Astrocyte of the spinal cord (primary cell): ENCODE measurements around the gene CCDC91.
A peak's percentile ranks its signal among the peaks of the same experiment; 100 is the strongest.
"Not testable (repeated sequence)": the region's sequence is repeated elsewhere in the genome, so short reads cannot be mapped to it uniquely, and the experiment has no call there.

Source experiments
- DNase-seq: peaks from one replicate; pipeline ENCODE4 v3.0.0; 2011; ENCODE audit warnings: low read depth, low spot score
- H3K4me3 ChIP-seq: 2 replicates; pipeline ENCODE4 v1.5.1; 2011; ENCODE audit warnings: low read depth, mild to moderate bottlenecking, low read length, moderate library complexity
- CTCF ChIP-seq: IDR thresholded peaks from 2 replicates; pipeline ENCODE4 v1.5.1; 2012; ENCODE audit warnings: low read depth, mild to moderate bottlenecking, low read length, inconsistent platforms
- in situ Hi-C: cut with HindIII; loops from 2 replicates; pipeline ENCODE4 v1.10.0; 2017; ENCODE audit warnings: low sequenced_read_pairs

CCDC91 gene

GRCh38 chr12:28258998-28259397, 68.7 kb downstream of the CCDC91 start:
- TF ChIP-seq CTCF, result no peak
- H3K4me3 ChIP-seq, result no peak overlapping the region
- in situ Hi-C loops, result no loop called here
- DNase-seq, result peak; percentile 23

DNA sequence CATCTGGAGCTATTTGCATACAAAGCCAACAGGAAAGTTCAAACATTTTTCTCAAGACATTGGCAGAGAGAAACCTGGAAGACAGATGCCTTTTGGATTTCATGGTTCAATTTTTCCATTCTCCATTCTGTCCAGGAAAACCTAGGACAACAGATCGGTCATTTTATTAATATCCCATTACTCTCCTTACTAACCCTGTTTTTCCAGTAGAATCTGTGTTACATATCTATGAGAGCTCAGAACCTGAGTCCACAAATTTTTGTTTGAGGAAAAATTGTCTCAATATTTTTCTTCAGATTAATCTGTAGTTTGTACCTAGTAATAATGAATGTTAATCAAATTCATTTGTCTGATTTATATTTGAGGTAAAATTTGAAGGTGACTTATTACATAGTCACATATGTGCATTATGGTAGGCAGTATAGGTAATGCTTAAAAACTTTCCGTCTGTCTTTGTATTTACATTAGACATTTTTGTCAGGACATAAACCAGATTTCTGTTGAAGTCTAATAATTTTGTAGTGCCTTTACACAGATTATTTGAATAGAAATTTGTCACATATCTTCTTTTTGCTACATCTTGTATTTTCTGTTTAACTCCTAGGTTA, 75.3 kb downstream of the CCDC91 start:
- no peak for DNase-seq
- in situ Hi-C loops, result no loop called here
- TF ChIP-seq CTCF, result no peak
- H3K4me3 ChIP-seq, result no peak overlapping the region

DNA sequence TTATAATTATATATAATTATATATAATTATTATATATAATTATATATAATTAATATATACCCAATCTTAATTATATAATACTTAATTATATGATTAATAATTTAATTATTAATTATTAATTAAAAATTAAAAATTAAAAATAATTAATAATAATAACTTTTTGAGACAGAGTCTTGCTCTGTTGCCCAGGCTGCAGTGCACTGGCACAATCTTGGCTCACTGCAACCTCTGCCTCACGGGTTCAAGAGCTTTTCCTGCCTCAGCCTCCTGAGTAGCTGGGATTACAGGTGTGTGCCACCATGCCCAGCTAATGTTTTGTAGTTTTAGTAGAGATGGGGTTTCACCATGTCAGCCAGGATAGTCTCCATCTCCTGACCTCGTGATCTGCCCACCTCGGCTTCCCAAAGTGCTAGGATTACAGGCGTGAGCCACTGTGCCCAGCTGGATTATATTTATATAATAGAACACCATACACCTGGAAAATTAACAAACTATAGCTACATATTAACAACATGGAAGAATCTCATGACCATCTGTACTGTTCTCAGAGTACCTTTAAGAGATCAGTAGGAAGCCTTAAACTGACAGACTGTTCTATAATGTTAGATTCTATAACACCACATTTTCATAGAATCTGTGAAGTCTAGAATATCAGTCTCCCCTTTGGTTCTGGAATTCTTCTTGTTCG, 77.8 kb downstream of the CCDC91 start:
- DNase-seq, H3K4me3 ChIP-seq, in situ Hi-C loops: not testable (repeated sequence)

GRCh38 chr12:28268608-28269229, 78.5 kb downstream of the CCDC91 start:
- DNase-seq, result no peak
- TF ChIP-seq CTCF, result no peak
- in situ Hi-C loops, result no loop called here
- H3K4me3 ChIP-seq, result no peak overlapping the region

DNA sequence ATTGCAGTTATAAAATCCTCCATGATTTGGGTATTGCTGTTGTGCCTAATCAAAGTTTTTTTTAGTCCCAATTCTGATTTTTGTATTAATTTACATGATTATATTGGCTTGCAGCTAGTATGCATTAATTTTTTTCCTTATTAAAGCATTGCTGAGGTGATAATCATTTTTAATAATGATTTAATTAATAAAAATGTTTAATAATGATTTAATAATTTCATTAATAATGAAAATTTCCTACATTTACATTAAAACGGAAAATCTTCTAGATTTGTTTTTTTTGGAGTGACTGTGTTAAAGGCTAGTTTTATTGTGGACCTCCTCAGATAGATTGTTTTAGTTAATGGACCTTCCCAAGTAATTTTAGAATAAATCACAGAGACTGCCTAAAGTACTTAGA, 79.6 kb downstream of the CCDC91 start:
- no peak overlapping the region for H3K4me3 ChIP-seq
- in situ Hi-C loops, result no loop called here
- no peak for DNase-seq
- no peak for TF ChIP-seq CTCF

DNA sequence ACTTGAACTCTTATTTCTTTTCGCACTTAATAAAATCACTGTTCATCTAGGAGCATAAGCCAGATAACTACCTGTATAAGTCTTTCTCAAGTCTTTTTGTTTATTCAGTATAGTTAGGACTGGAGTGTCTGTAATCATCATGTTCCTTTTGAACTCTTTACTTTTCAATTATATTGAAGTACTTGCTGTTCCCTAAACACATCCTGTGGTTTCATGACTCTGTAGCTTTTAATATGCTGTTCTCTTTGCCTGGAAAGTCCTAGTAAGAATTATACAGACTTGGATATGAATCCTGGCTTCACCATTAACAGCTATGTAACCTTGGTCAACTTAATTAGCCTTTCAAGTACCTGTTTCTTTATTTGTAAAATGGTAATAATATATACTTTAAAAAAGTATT, 88.2 kb downstream of the CCDC91 start:
- in situ Hi-C loops, result no loop called here
- no peak overlapping the region for H3K4me3 ChIP-seq
- TF ChIP-seq CTCF, result no peak
- peak; percentile 5 for DNase-seq

DNA sequence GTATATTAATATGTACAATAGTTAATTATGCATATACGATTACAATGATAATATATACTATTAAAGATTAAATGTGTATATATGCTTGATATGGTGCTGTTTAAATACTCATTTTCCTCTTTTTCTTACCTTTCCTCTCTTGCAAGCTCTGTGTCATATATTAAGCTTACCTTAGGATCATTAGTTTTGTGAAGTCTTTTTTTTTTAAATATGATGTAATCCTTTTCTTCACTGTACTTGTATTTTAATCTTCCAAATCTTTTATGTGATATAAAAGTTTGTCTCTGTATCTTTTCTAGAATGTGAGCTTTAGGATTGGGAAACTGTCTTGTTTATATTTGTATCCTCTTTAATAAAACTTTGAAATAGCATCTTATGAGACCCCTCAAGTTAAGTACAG, 88.7 kb downstream of the CCDC91 start:
- no peak for DNase-seq
- H3K4me3 ChIP-seq, result no peak overlapping the region
- no peak for TF ChIP-seq CTCF
- in situ Hi-C loops, result no loop called here
